Mucosa of stomach (tissue), 1 donor: ENCODE data around the gene NFATC4.

Experiments
- H3K27me3 ChIP-seq: one replicate; pipeline ENCODE4 v1.7.0; 2013; ENCODE audit warnings: mild to moderate bottlenecking, low read length; ENCODE audit not compliant: control insufficient read depth, insufficient read depth
- H3K36me3 ChIP-seq: one replicate; pipeline ENCODE4 v1.7.0; 2013; ENCODE audit warnings: low read length; ENCODE audit not compliant: control insufficient read depth, insufficient read depth
- H3K4me1 ChIP-seq: one replicate; pipeline ENCODE4 v1.7.0; 2013; ENCODE audit warnings: mild to moderate bottlenecking, low read length; ENCODE audit not compliant: control insufficient read depth, insufficient read depth
- H3K4me3 ChIP-seq: one replicate; pipeline ENCODE4 v1.7.0; 2013; ENCODE audit warnings: low read length
- H3K9ac ChIP-seq: one replicate; pipeline ENCODE4 v1.7.0; 2013; ENCODE audit warnings: mild to moderate bottlenecking, low read length, moderate library complexity
- H3K9me3 ChIP-seq: one replicate; pipeline ENCODE4 v1.7.0; 2013; ENCODE audit warnings: mild to moderate bottlenecking, low read length, moderate library complexity; ENCODE audit not compliant: control insufficient read depth
- donor health status: Pancreatic carcinoma.

Gene NFATC4

GRCh38 chr14:24330973-24331674 is 36.9 kb upstream of the NFATC4 start:
- no peak overlapping the region for H3K4me3 ChIP-seq
- no peak overlapping the region for H3K9ac ChIP-seq
- no peaks in the 10 kb centered on the region for H3K9me3 ChIP-seq
- peaks cover 30% of the 10 kb centered on the region for H3K4me1 ChIP-seq
- peaks cover 26% of the 10 kb centered on the region for H3K27me3 ChIP-seq
- no peaks in the 10 kb centered on the region for H3K36me3 ChIP-seq

DNA sequence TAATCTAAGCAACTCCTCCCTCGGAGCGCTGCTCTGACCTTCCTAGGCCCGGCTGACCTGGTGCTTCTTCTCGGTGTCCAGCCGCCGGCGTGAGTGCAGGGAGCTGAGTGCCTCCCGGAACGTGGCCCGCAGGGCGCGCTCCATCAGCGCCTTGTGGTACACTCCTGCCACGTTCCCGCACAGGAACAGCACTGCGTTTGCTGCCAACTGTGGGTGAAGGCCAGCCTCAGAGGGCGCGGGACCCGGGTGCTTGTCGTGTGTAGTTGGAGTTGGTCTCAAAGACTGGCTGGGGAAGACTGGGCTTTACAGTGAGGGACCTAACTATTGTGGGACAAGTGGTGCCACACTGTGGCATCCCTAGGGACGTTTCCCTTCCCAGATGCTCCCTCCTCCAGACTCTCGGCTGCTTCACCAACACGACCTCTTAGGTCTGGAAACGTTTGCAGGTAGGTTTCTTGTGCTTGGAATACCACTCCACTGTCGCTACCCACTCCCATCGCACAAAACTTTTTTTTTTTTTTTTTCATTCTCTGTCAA is 36.2 kb upstream of the NFATC4 start:
- H3K4me3 ChIP-seq = no peak overlapping the region
- no peak overlapping the region for H3K9ac ChIP-seq
- no peaks in the 10 kb centered on the region for H3K36me3 ChIP-seq
- no peaks in the 10 kb centered on the region for H3K9me3 ChIP-seq
- H3K4me1 ChIP-seq = peaks cover 30% of the 10 kb centered on the region
- H3K27me3 ChIP-seq = peaks cover 24% of the 10 kb centered on the region

DNA sequence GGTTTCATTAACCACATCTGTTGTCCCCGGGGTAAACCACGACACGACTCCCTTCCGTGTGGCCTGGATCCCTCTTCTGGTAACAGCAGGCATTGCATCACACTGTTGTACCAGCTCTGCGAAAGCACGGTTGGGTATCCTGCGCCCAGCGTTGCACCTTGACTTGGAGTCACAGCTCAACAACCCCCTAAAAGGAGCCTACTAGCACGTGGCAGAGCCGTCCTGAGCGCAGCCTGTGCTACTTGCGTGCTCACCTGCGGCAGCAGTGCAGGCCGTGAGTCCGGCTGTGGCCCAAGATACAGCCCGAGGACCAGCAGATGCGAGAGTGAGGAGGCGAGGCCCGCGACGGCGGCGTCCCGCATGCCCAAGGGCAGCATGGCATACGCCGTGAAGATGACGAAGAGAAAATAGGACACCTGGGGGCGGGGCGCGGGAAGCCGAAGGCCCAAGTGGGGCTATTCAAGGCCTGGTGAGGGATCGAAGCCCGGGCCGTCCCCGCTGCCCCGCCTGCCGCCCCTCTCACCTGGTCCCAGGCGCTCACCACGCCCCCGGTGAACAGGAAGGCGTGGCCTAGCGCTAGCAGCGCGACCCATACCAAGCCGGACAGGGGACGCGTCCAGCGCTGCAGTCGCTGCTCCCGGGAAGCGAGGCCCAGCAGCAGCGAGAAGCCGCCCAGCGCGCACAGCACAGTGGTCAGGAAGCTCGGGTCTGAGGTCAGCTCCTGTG is 35.6 kb upstream of the NFATC4 start:
- Histone ChIP-seq H3K4me3 (no peak overlapping the region), H3K4me1 (peaks cover 34% of the 10 kb centered on the region), H3K27me3 (peaks cover 24% of the 10 kb centered on the region), H3K9me3 (no peaks in the 10 kb centered on the region), H3K9ac (no peak overlapping the region), H3K36me3 (no peaks in the 10 kb centered on the region)

GRCh38 chr14:24334431-24335291 is 33.3 kb upstream of the NFATC4 start, which contains the start of gene ADCY4:
Gene ADCY4, minus strand, starts transcription at chr14:24335071. Its CDS starts 419 bp downstream, at chr14:24334652.
- H3K4me1 ChIP-seq = peaks cover 50% of the 10 kb centered on the region
- no peaks in the 10 kb centered on the region for H3K9me3 ChIP-seq
- peaks cover 5% of the 10 kb centered on the region for H3K36me3 ChIP-seq
- peak within 1 kb of the TSS; percentile 60 for H3K9ac ChIP-seq
- peaks cover 19% of the 10 kb centered on the region for H3K27me3 ChIP-seq
- peak within 1 kb of the TSS; percentile 22 for H3K4me3 ChIP-seq

DNA sequence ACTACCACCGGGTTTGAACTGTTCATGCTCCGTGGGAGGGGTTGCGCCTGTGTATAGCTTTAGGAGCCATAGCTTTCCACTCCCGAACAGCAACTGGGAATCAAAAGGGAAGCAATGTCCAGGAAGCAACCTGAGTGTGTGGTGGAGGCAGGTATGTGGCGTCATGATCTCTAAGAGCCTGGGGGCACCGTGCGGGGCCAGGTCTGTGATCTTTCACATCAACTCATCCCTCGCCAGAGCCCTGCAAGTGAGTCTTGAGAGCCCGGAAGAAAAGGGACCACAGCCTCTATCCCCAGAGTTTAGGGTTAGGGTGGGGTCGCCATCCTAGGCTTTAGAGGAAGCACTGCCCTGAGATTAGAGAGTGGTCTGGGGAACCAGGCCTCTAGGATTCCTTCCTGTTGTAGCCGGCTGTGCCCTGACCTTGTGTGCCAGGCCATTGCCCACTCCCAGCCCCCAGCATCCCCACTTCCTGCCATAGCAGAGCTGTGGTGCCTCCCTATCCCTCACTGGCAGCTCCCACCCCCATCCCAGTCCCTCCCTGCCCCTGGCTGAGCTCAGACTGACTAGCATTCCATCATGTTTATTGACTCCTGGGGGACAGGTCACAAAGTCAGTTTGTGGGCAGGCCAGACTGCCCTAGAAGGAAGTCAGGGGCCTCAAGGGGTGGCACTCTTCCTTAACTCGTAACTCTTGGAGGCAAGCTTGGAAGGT is 32.4 kb upstream of the NFATC4 start:
- peaks cover 55% of the 10 kb centered on the region for H3K4me1 ChIP-seq
- no peak overlapping the region for H3K4me3 ChIP-seq
- H3K9ac ChIP-seq = no peak overlapping the region
- H3K9me3 ChIP-seq = no peaks in the 10 kb centered on the region
- H3K27me3 ChIP-seq = peaks cover 19% of the 10 kb centered on the region
- peaks cover 5% of the 10 kb centered on the region for H3K36me3 ChIP-seq

DNA sequence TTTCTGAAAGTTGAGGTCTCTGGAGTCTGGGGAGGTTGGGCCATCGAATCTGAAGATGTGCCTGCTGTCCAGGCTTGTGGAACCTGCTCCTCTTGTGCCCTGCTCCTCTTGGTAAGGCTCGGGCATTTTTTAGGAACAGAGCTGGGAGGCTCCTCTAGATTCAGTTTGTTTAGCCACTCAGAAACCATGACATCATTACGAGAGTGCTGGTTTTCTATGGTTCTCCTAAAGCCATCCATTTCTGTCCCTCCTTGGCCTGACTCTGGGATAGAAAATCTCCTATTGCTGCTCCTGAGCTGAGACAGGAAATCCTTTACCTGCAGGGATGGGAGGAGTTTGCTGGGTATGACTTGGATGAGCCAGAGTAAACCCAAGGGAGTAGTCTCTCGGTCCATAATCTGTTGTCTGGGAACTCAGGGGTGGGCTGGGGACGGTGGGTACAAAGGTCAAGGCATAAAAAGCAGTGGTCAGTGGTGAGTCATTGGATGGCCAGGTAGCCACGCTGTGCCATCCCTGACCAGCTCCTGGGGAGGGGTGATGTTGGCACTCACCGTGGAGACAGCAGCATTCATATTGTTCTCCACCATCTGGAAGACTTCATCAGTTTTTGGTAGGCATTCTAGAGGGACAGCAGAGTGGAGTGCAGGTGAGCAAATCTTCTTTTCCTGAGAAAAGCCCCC is 30.7 kb upstream of the NFATC4 start:
- no peak overlapping the region for H3K4me3 ChIP-seq
- H3K36me3 ChIP-seq = peaks cover 5% of the 10 kb centered on the region
- H3K4me1 ChIP-seq = peaks cover 54% of the 10 kb centered on the region
- H3K9me3 ChIP-seq = no peaks in the 10 kb centered on the region
- no peak overlapping the region for H3K9ac ChIP-seq
- peaks cover 19% of the 10 kb centered on the region for H3K27me3 ChIP-seq

- Histone ChIP-seq H3K36me3 (peaks cover 5% of the 10 kb centered on the region), H3K9ac (no peak overlapping the region), H3K4me3 (no peak overlapping the region), H3K27me3 (peaks cover 19% of the 10 kb centered on the region), H3K9me3 (no peaks in the 10 kb centered on the region), H3K4me1 (peaks cover 49% of the 10 kb centered on the region)
Observed at GRCh38 chr14:24337824-24338175, 30.2 kb upstream of the NFATC4 start.

- peaks cover 39% of the 10 kb centered on the region for H3K4me1 ChIP-seq
- H3K9ac ChIP-seq = peak overlapping the region; percentile 91
- peaks cover 13% of the 10 kb centered on the region for H3K27me3 ChIP-seq
- no peaks in the 10 kb centered on the region for H3K9me3 ChIP-seq
- H3K36me3 ChIP-seq = peaks cover 5% of the 10 kb centered on the region
- peak overlapping the region; percentile 93 for H3K4me3 ChIP-seq
Observed at GRCh38 chr14:24338843-24339242, 29.1 kb upstream of the NFATC4 start.

GRCh38 chr14:24339284-24340151 is 28.5 kb upstream of the NFATC4 start, which contains the start of gene RIPK3:
Gene RIPK3, minus strand, starts transcription at chr14:24339991. Its CDS starts 165 bp downstream, at chr14:24339826.
- Histone ChIP-seq H3K4me3 (peak within 1 kb of the TSS; percentile 93), H3K9ac (peak within 1 kb of the TSS; percentile 91)

GRCh38 chr14:24340606-24341005 is 27.4 kb upstream of the NFATC4 start:
- Histone ChIP-seq H3K4me1 (peaks cover 26% of the 10 kb centered on the region), H3K4me3 (no peak overlapping the region), H3K36me3 (peaks cover 5% of the 10 kb centered on the region), H3K9ac (no peak overlapping the region), H3K9me3 (no peaks in the 10 kb centered on the region), H3K27me3 (no peaks in the 10 kb centered on the region)

More at GRCh38 chr14:24339284-24340151, 28.5 kb upstream of the NFATC4 start, which contains the start of gene RIPK3:
- peaks cover 32% of the 10 kb centered on the region for H3K4me1 ChIP-seq
- no peaks in the 10 kb centered on the region for H3K9me3 ChIP-seq
- peaks cover 7% of the 10 kb centered on the region for H3K27me3 ChIP-seq
- peaks cover 5% of the 10 kb centered on the region for H3K36me3 ChIP-seq
